ENCODE measurements around the gene P3H2. TPM values are rescaled to one million over a fixed set of nuclear protein-coding genes. Genes with fewer than 3 reads are reported as not detected.
"Not testable (repeated sequence)": the region's sequence is repeated elsewhere in the genome, so short reads cannot be mapped to it uniquely, and the experiment has no call there.

The P3H2 gene
- total and polyA plus RNA-seq, 2 donors (not counting 1 experiment from before 2014, with no cell fraction given) = not detected

GRCh38 chr3:190155752-190156151, 35.1 kb upstream of the P3H2 start:
- no peak overlapping the region for H3K4me3 ChIP-seq (ENCODE audit: control extremely low read depth in 1 of 5, extremely low read depth in 1 of 5, insufficient read depth in 1 of 5, low read depth in 2 of 5, low read length in 4 of 5)
- H3K9me3 ChIP-seq (ENCODE audit: control extremely low read depth in 1 of 3, control insufficient read depth in 2 of 3, insufficient read depth in 1 of 3, low read length in 2 of 3) = no peaks in the 10 kb centered on the region
- Mint-ChIP-seq H3K4me3 (no peak overlapping the region), H3K9me3 (ENCODE audit: insufficient read depth) (no peaks in the 10 kb centered on the region), H3K27me3 (no peaks in the 10 kb centered on the region), H3K4me1 (no peaks in the 10 kb centered on the region), H3K27ac (no peak overlapping the region)
- no peaks in the 10 kb centered on the region for H3K27me3 ChIP-seq (replicated peaks in 1 of 4; ENCODE audit: control extremely low read depth in 1 of 4, control insufficient read depth in 3 of 4, insufficient read depth in 4 of 4, low read length in 3 of 4)
- ChIA-PET CTCF (no interaction called here), POLR2A (no interaction called here)
- no peak overlapping the region for H3K9ac ChIP-seq (ENCODE audit: low read length)
- H3K27ac ChIP-seq (ENCODE audit: low read length in 2 of 2) = no peak overlapping the region
- H2AFZ ChIP-seq (ENCODE audit: insufficient read depth, low read depth, low read length, poor library complexity, severe bottlenecking) = no peak overlapping the region
- TF ChIP-seq CTCF (IDR thresholded peaks at IDR 0.05) (no peak), EZH2 (IDR thresholded peaks at IDR 0.05; ENCODE audit: borderline replicate concordance, insufficient read depth, low read depth, low read length, poor library complexity, severe bottlenecking) (no peak)
- H4K20me1 ChIP-seq (ENCODE audit: control insufficient read depth, insufficient read depth, low read length, poor library complexity, severe bottlenecking) = no peaks in the 10 kb centered on the region
- intact Hi-C loops (cut with micrococcal nuclease) = no loop called here
- no peaks in the 10 kb centered on the region for H3K36me3 ChIP-seq (replicated peaks in 1 of 2; ENCODE audit: control extremely low read depth in 1 of 2, control insufficient read depth in 1 of 2, extremely low read depth in 1 of 2, insufficient read depth in 2 of 2, low read length in 1 of 2)
- H3K79me2 ChIP-seq (ENCODE audit: control insufficient read depth, insufficient read depth, low read length) = no peaks in the 10 kb centered on the region
- 41% methylated on average over 2 of the region's 4 CpGs for WGBS (ENCODE audit: insufficient coverage)
- no peak overlapping the region for H3K4me2 ChIP-seq (replicated peaks; ENCODE audit: low read depth, low read length, poor library complexity, severe bottlenecking)
- ATAC-seq (ENCODE audit: low read depth) = no peak
- H3K4me1 ChIP-seq (ENCODE audit: control insufficient read depth in 2 of 2, insufficient read depth in 2 of 2, low read length in 2 of 2) = no peaks in the 10 kb centered on the region
- no peak for DNase-seq

GRCh38 chr3:190150681-190151080, 30.0 kb upstream of the P3H2 start:
- Mint-ChIP-seq H3K27me3 (peaks cover 3% of the 10 kb centered on the region), H3K4me1 (no peaks in the 10 kb centered on the region), H3K9me3 (ENCODE audit: insufficient read depth) (no peaks in the 10 kb centered on the region), H3K4me3 (no peak overlapping the region), H3K27ac (no peak overlapping the region)
- no peak for TF ChIP-seq CTCF (IDR thresholded peaks at IDR 0.05)
- TF ChIP-seq EZH2 (IDR thresholded peaks at IDR 0.05; ENCODE audit: borderline replicate concordance, insufficient read depth, low read depth, low read length, poor library complexity, severe bottlenecking) = no peak
- no peaks in the 10 kb centered on the region for H3K4me1 ChIP-seq (ENCODE audit: control insufficient read depth in 2 of 2, insufficient read depth in 2 of 2, low read length in 2 of 2)
- DNase-seq (no peak), ATAC-seq (ENCODE audit: low read depth) (no peak)
- no peak overlapping the region for H3K9ac ChIP-seq (ENCODE audit: low read length)
- H3K27ac ChIP-seq (ENCODE audit: low read length in 2 of 2) = no peak overlapping the region
- H3K9me3 ChIP-seq (ENCODE audit: control extremely low read depth in 1 of 3, control insufficient read depth in 2 of 3, insufficient read depth in 1 of 3, low read length in 2 of 3) = no peaks in the 10 kb centered on the region
- no peaks in the 10 kb centered on the region for H3K79me2 ChIP-seq (ENCODE audit: control insufficient read depth, insufficient read depth, low read length)
- 65% methylated on average over 2 of the region's 3 CpGs for WGBS (ENCODE audit: insufficient coverage)
- H3K4me3 ChIP-seq (ENCODE audit: control extremely low read depth in 1 of 5, extremely low read depth in 1 of 5, insufficient read depth in 1 of 5, low read depth in 2 of 5, low read length in 4 of 5) = no peak overlapping the region
- no peak overlapping the region for H3K4me2 ChIP-seq (replicated peaks; ENCODE audit: low read depth, low read length, poor library complexity, severe bottlenecking)
- no peak overlapping the region for H2AFZ ChIP-seq (ENCODE audit: insufficient read depth, low read depth, low read length, poor library complexity, severe bottlenecking)
- intact Hi-C loops (cut with micrococcal nuclease) = no loop called here
- no peaks in the 10 kb centered on the region for H4K20me1 ChIP-seq (ENCODE audit: control insufficient read depth, insufficient read depth, low read length, poor library complexity, severe bottlenecking)
- H3K27me3 ChIP-seq (replicated peaks in 1 of 4; ENCODE audit: control extremely low read depth in 1 of 4, control insufficient read depth in 3 of 4, insufficient read depth in 4 of 4, low read length in 3 of 4) = no peaks in the 10 kb centered on the region
- no peaks in the 10 kb centered on the region for H3K36me3 ChIP-seq (replicated peaks in 1 of 2; ENCODE audit: control extremely low read depth in 1 of 2, control insufficient read depth in 1 of 2, extremely low read depth in 1 of 2, insufficient read depth in 2 of 2, low read length in 1 of 2)
- CTCF ChIA-PET = no interaction called here
- POLR2A ChIA-PET = no interaction called here

GRCh38 chr3:190149830-190150619, 29.3 kb upstream of the P3H2 start:
- intact Hi-C loops (cut with micrococcal nuclease); H3K9me3 ChIP-seq (ENCODE audit: control extremely low read depth in 1 of 3, control insufficient read depth in 2 of 3, insufficient read depth in 1 of 3, low read length in 2 of 3); POLR2A ChIA-PET; H3K4me2 ChIP-seq (replicated peaks; ENCODE audit: low read depth, low read length, poor library complexity, severe bottlenecking); CTCF ChIA-PET; ATAC-seq (ENCODE audit: low read depth); DNase-seq; H3K4me1 Mint-ChIP-seq; H3K79me2 ChIP-seq (ENCODE audit: control insufficient read depth, insufficient read depth, low read length); H3K9me3 Mint-ChIP-seq (ENCODE audit: insufficient read depth); H3K9ac ChIP-seq (ENCODE audit: low read length); H3K4me3 Mint-ChIP-seq; H3K4me3 ChIP-seq (ENCODE audit: control extremely low read depth in 1 of 5, extremely low read depth in 1 of 5, insufficient read depth in 1 of 5, low read depth in 2 of 5, low read length in 4 of 5); H2AFZ ChIP-seq (ENCODE audit: insufficient read depth, low read depth, low read length, poor library complexity, severe bottlenecking); H3K36me3 ChIP-seq (replicated peaks in 1 of 2; ENCODE audit: control extremely low read depth in 1 of 2, control insufficient read depth in 1 of 2, extremely low read depth in 1 of 2, insufficient read depth in 2 of 2, low read length in 1 of 2); H3K27me3 Mint-ChIP-seq; H3K4me1 ChIP-seq (ENCODE audit: control insufficient read depth in 2 of 2, insufficient read depth in 2 of 2, low read length in 2 of 2); H4K20me1 ChIP-seq (ENCODE audit: control insufficient read depth, insufficient read depth, low read length, poor library complexity, severe bottlenecking); H3K27me3 ChIP-seq (replicated peaks in 1 of 4; ENCODE audit: control extremely low read depth in 1 of 4, control insufficient read depth in 3 of 4, insufficient read depth in 4 of 4, low read length in 3 of 4); H3K27ac Mint-ChIP-seq; H3K27ac ChIP-seq (ENCODE audit: low read length in 2 of 2): not testable (repeated sequence)
- WGBS (ENCODE audit: insufficient coverage) = 88% methylated on average over 3 of the region's 6 CpGs

All from B cell (primary cell).